Endometrium (tissue), 2 donors: ENCODE data around the gene PPM1A.
A peak's percentile ranks its signal among the peaks of the same experiment; 100 is the strongest.

Experiments used
- FAIRE-seq: peaks from 2 replicates; lab custom pipeline; 2012; peaks lifted over from hg19 to GRCh38; lab: Jason Lieb, UNC
- donor health status: control.
- donor health status: control.

Gene PPM1A

DNA sequence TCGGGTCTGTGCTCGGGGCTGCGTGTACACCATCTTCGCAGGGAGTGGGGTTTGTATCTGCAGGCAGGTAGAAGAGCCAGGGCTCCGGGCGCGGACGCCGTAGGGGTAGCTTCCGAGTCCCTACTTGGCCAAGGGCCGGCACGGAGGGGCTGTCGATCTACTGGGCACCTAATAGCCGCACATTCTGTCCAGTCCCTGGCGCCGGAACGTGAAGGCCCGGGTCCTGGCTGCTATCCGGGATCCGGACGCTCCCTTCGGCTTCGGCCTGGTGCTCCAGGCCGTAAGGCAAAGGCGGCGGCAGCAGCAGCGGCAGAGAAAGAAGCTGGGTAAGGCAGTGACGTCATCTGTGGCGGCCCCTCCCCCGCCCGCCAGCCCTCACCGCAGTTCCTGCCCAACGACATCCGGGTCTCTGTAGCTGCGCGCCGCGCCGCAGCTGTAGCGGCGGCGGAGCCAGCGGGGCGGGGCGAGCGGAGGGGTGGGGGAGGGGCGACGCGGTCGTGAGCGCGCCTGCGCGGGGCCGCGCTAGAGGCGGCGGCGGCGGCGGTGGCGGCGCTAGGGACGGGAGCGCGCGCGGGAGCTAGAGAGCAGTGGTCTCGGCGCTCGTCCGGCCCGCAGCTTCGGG, at the start of gene PPM1A:
Gene PPM1A (plus strand): TSS at position 525 of the 622 bp plus-strand sequence. CDS start 33,483 bp downstream, outside the sequence.
- no peak for FAIRE-seq

- no peak for FAIRE-seq
These were observed 49.7 kb upstream of the PPM1A start for GRCh38 chr14:60199321-60199720.

- no peak for FAIRE-seq
These were observed 44.7 kb upstream of the PPM1A start for GRCh38 chr14:60204104-60204842.

DNA sequence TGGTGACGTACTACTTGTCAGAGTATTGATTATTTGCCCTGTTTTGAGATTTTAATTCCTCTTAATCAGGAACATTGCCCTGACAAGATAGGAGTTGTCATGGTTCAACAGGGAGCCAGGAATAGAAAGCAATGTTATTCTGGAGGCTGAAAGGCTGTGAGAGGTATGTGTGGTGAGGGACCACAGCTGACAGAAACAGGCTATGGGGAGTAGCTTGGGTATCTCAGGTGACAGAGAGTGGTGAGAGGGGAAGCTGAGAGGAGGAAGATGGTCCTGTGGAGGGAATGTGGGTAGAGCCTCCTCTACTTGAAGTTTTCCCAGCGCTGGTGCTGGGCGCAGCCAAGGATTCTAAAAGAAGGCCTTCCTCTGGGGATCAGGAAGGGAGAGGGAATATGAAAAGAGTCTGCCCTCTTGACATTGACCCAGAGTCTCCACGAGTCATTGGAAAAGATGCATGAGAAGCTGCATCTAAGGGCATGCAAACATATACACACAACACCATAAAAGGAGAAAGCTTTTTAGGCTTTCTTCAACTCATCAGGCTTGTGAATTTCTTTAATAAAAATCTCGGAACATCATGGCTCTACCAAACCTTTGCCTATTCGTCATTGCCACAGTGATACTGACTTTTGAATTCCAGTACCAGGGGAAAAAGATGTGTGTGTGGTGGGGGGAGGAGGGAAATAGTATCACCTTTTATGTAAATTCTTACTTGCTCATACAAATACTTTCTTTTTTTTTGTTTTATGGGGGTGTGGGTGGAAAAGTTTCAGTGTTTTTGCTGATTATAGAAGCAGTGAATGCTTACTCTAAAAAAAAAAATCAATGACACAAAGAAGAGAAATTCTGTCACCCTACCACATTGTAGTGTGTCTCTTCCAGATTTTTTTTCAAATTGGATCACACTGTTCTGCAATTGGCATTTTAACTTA, 43.9 kb upstream of the PPM1A start:
- no peak for FAIRE-seq

GRCh38 chr14:60206249-60206670, 42.8 kb upstream of the PPM1A start:
- FAIRE-seq: no peak

DNA sequence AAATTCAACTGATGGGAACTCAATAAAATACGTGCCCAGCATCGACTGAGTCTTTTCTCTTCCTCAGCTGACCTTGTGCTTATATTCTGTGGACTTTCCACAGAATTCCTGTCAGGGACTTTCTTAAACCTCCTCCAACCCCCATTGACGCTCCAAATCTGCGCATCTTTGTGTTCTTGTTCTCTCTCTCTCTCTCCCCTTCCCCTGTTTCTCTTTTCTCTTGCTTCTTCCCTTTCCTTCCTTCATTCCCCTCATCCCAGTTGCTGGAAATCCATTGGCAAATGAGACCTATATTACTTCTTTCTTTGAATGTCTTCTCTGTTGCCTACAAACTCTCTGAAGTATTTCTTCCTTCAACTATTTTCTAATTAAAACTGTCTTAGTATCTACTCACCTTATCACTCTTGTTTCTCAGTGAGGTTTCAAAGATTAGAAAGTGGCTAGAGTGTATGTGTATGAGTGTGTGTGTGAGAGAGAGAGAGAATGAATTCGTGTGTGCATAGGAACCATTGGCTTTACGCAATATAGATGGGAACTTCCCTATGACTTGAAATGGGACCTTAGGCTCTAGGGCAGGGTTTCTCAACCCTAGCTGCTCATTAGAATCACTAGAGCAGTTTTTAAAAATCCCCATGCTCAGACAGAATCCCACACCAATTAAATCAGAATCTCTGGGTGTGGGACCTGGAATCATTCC, 42.0 kb upstream of the PPM1A start:
- FAIRE-seq: no peak

DNA sequence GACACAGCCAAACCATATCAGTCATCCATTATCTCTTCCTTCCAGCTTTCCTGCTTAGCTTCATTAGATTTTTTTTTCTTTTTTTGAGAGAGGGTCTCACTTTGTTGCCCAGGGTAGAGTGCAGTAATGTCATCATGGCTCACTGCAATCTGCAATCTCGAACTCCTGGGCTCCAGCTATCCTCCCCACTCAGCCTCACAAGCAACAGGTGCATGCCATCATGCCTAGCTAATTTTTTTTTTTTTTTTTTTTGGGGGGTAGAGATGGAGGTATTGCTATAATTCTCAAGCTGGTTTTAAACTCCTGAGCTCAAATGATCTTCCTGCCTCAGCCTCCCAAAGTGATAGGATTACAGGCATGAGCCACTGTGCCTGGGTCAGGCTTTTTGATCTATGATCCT, 38.3 kb upstream of the PPM1A start:
- no peak for FAIRE-seq

GRCh38 chr14:60211153-60211552, 37.9 kb upstream of the PPM1A start:
- no peak for FAIRE-seq

GRCh38 chr14:60212503-60213371, 36.3 kb upstream of the PPM1A start:
- no peak for FAIRE-seq

- no peak for FAIRE-seq
These were observed 35.0 kb upstream of the PPM1A start for GRCh38 chr14:60214003-60214402.

- peak; percentile 26 for FAIRE-seq
These were observed 34.5 kb upstream of the PPM1A start for GRCh38 chr14:60214415-60215126.

- no peak for FAIRE-seq
These were observed 33.9 kb upstream of the PPM1A start for GRCh38 chr14:60215127-60215444.

- FAIRE-seq: peak; percentile 97
These were observed 33.3 kb upstream of the PPM1A start for GRCh38 chr14:60215520-60216420.

DNA sequence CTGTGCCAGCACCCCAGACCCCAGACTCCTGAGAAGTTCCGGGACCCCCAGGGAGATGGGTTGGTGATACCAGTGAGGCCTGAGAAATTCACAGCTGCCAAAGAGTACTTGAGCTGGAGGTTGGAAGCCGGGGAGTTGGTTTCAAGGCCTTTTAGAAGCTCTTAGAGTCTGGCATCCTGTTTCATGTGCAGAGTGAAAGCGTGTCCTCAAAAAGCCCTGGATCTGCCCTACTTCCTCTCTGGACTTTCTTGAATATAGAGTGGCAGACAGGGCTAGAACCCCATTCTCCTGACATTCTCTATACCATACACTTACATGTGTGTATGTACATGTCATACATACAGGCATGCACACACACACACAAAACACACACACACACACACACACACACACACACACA, 31.3 kb upstream of the PPM1A start:
- no peak for FAIRE-seq

DNA sequence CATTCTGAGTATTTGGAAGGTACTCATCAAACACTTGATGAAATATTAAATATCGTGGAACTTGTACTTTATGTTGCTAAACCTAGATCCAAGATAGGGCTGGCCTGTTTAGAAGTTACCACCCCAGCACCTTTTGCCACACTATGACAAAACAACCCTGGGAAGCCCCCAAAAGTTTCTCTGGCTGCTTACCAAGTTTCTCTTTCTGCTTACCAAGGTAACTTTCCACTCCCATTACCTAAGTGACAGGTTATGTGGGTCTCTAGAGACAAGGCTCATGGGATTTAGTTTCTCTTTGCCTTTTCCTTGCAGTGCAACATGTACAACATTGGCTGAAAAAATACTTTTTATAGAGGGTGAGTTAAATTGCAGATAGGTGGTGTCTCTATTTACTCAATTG, 28.9 kb upstream of the PPM1A start:
- no peak for FAIRE-seq

DNA sequence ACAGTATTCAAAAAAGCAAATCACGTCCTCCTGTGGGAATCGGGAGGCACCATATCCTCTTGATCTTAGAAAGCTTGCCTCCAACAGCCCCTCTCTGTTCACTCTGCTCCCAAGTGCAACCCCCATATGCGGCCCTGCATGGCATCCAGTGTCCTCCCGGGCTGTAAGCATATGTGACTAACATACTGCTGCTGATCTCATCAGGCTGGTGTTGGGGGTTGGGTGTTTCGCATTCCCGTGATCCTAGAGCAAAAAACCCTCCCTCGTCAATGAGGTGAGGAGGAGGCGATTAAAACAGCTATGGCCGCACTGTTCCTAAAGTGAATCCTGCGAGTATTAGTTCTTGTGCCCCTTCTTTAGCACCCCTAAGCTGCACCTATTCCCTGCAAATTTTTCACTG, 28.1 kb upstream of the PPM1A start:
- FAIRE-seq: no peak

- no peak for FAIRE-seq
These were observed 27.6 kb upstream of the PPM1A start for GRCh38 chr14:60221457-60221856.

- FAIRE-seq: no peak
These were observed 26.2 kb upstream of the PPM1A start for GRCh38 chr14:60222820-60223219.

DNA sequence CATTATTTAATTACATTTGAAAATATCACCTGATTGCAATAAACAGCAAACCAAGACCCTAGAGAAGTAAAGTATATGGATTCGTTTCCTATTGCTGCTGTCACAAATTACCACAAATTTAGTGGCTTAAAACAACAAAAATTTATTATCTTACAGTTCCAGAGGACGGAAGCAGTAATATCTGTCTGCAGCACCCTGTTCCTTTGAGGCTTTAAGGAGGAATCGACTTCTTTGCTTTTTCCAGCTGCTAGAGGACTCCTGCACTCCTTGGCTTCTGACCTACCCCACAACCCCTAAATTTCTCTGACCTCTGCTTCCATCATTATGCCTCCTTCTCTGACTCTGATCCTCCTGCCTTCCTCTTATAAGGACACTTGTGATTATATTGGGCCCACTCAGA, 23.8 kb upstream of the PPM1A start:
- FAIRE-seq: no peak

DNA sequence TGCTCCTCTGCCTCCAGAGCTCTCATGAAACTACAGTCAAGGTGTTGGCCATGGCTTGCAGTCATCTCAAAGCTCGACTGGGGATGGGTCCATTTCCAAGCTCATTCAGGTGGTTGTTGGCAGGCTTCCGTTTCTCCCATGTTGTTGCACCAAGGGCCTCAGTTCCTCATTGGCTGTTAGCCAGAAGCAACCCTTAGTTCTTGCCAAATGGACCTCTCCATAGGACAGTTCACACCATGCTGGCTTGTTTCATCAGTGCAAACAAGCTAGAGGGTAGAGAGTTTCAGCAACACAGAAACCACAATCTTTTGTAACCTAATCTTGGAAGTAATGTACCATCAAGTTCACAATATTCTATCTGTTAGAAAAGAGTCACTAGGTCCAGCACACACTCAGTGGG, 22.7 kb upstream of the PPM1A start:
- FAIRE-seq: no peak
